HAP-1 (cell line): ENCODE data around the gene ABT1.
A peak's percentile ranks its signal among the peaks of the same experiment; 100 is the strongest.

Experiments used
- DNase-seq, 2 experiments: peaks; one replicate each; pipeline ENCODE4 v3.0.0-alpha.2; 2016 to 2020; ENCODE audit warnings: low spot score in 2 of 2
- H3K27me3 ChIP-seq: fragments of 250-450 bp; sonication (Bioruptor Pico); 2 replicates; pipeline ENCODE4 v1.5.1; 2020; ENCODE audit warnings: low read depth, mild to moderate bottlenecking, moderate library complexity
- H3K36me3 ChIP-seq: fragments of 250-450 bp; sonication (Bioruptor Pico); replicated peaks from 2 replicates; pipeline ENCODE4 v1.5.1; 2020; ENCODE audit warnings: mild to moderate bottlenecking
- H3K4me1 ChIP-seq: fragments of 250-450 bp; sonication (Bioruptor Pico); 2 replicates; pipeline ENCODE4 v1.5.1; 2020; ENCODE audit warnings: mild to moderate bottlenecking
- H3K4me3 ChIP-seq: fragments of 250-450 bp; sonication (Bioruptor Pico); 2 replicates; pipeline ENCODE4 v1.5.1; 2020; ENCODE audit warnings: mild to moderate bottlenecking, moderate library complexity
- H3K9me3 ChIP-seq: fragments of 250-450 bp; sonication (Bioruptor Pico); 2 replicates; pipeline ENCODE4 v1.5.1; 2020; ENCODE audit warnings: mild to moderate bottlenecking, moderate library complexity
- in situ Hi-C: fragments of 300-500 bp; cut with MboI; formaldehyde crosslinking; loops from 3 replicates; pipeline ENCODE4 v1.14.3; 2020; ENCODE audit warnings: low sequenced_read_pairs, inconsistent platforms, mixed read lengths

ABT1 gene

GRCh38 chr6:26581164-26581915, 15.4 kb upstream of the ABT1 start:
- no peak for DNase-seq
- Histone ChIP-seq H3K9me3 (0 out of 2 replicates have a peak, but pooled peaks cover 4% of the 10 kb centered on the region), H3K4me1 (peaks cover 4% of the 10 kb centered on the region; the same call in 1 of the 2 replicates), H3K36me3 (no peaks in the 10 kb centered on the region), H3K27me3 (peaks cover 8% of the 10 kb centered on the region; the same call in 1 of the 2 replicates), H3K4me3 (no peak overlapping the region)
- in situ Hi-C loops: no loop called here

GRCh38 chr6:26588965-26589364, 7.8 kb upstream of the ABT1 start:
- H3K9me3 ChIP-seq: no peaks in the 10 kb centered on the region
- no peaks in the 10 kb centered on the region for H3K36me3 ChIP-seq
- H3K4me3 ChIP-seq: no peak overlapping the region
- H3K27me3 ChIP-seq: peaks cover 9% of the 10 kb centered on the region; the same call in 1 of the 2 replicates
- H3K4me1 ChIP-seq: peaks cover 3% of the 10 kb centered on the region; the same call in 1 of the 2 replicates
- in situ Hi-C loops: no loop called here
- DNase-seq: no peak

GRCh38 chr6:26592649-26593048, 4.1 kb upstream of the ABT1 start:
- Histone ChIP-seq H3K4me3 (no peak overlapping the region), H3K27me3 (peaks cover 3% of the 10 kb centered on the region; the same call in 1 of the 2 replicates), H3K9me3 (no peaks in the 10 kb centered on the region), H3K36me3 (0 out of 2 replicates have a peak, but pooled peaks cover 3% of the 10 kb centered on the region), H3K4me1 (peaks cover 9% of the 10 kb centered on the region)
- in situ Hi-C loops: no loop called here
- no peak for DNase-seq

GRCh38 chr6:26593278-26594130, 3.2 kb upstream of the ABT1 start:
- in situ Hi-C loops: no loop called here
- H3K36me3 ChIP-seq: peaks cover 8% of the 10 kb centered on the region
- H3K4me3 ChIP-seq: no peak overlapping the region
- DNase-seq: no peak
- H3K4me1 ChIP-seq: peaks cover 9% of the 10 kb centered on the region
- no peaks in the 10 kb centered on the region for H3K9me3 ChIP-seq
- peaks cover 3% of the 10 kb centered on the region; the same call in 1 of the 2 replicates for H3K27me3 ChIP-seq

GRCh38 chr6:26594131-26594498, 2.6 kb upstream of the ABT1 start:
- Histone ChIP-seq H3K27me3 (peaks cover 3% of the 10 kb centered on the region; the same call in 1 of the 2 replicates), H3K9me3 (no peaks in the 10 kb centered on the region), H3K36me3 (peaks cover 14% of the 10 kb centered on the region), H3K4me1 (peaks cover 9% of the 10 kb centered on the region), H3K4me3 (no peak overlapping the region)
- no peak for DNase-seq
- in situ Hi-C loops: no loop called here

- Histone ChIP-seq H3K4me1 (peaks cover 9% of the 10 kb centered on the region), H3K36me3 (peaks cover 22% of the 10 kb centered on the region), H3K27me3 (peaks cover 3% of the 10 kb centered on the region; the same call in 1 of the 2 replicates), H3K9me3 (no peaks in the 10 kb centered on the region), H3K4me3 (peak overlapping the region; percentile 94)
- DNase-seq: peak; percentile 65 to 71
- in situ Hi-C loops: no loop called here
These were observed 1.8 kb upstream of the ABT1 start for GRCh38 chr6:26594730-26595632.

GRCh38 chr6:26595669-26596269, 984 bp upstream of the ABT1 start:
- Histone ChIP-seq H3K4me1 (peaks cover 9% of the 10 kb centered on the region), H3K36me3 (peaks cover 25% of the 10 kb centered on the region), H3K4me3 (peak overlapping the region; percentile 94), H3K9me3 (no peaks in the 10 kb centered on the region), H3K27me3 (peaks cover 3% of the 10 kb centered on the region; the same call in 1 of the 2 replicates)
- in situ Hi-C loops: no loop called here
- peak; percentile 89 to 95 for DNase-seq

GRCh38 chr6:26597389-26597766, 625 bp downstream of the ABT1 start:
- in situ Hi-C loops: no loop called here
- no peaks in the 10 kb centered on the region for H3K9me3 ChIP-seq
- H3K27me3 ChIP-seq: peaks cover under 1% of the 10 kb centered on the region; the same call in 1 of the 2 replicates
- peaks cover 25% of the 10 kb centered on the region for H3K36me3 ChIP-seq
- DNase-seq: no peak
- peaks cover 9% of the 10 kb centered on the region for H3K4me1 ChIP-seq
- H3K4me3 ChIP-seq: peak overlapping the region; percentile 94

- peaks cover 9% of the 10 kb centered on the region for H3K4me1 ChIP-seq
- peak overlapping the region; percentile 94 for H3K4me3 ChIP-seq
- no peaks in the 10 kb centered on the region for H3K27me3 ChIP-seq
- DNase-seq: no peak
- no peaks in the 10 kb centered on the region for H3K9me3 ChIP-seq
- H3K36me3 ChIP-seq: peaks cover 25% of the 10 kb centered on the region
- in situ Hi-C loops: no loop called here
These were observed 1.1 kb downstream of the ABT1 start for GRCh38 chr6:26597821-26598220.

- H3K4me1 ChIP-seq: peaks cover 9% of the 10 kb centered on the region
- in situ Hi-C loops: no loop called here
- peaks cover 25% of the 10 kb centered on the region for H3K36me3 ChIP-seq
- no peak for DNase-seq
- peak overlapping the region; percentile 94; the same call in 1 of the 2 replicates for H3K4me3 ChIP-seq
- H3K9me3 ChIP-seq: no peaks in the 10 kb centered on the region
- no peaks in the 10 kb centered on the region for H3K27me3 ChIP-seq
These were observed 1.5 kb downstream of the ABT1 start for GRCh38 chr6:26598267-26598666.

- H3K4me3 ChIP-seq: no peak overlapping the region
- H3K36me3 ChIP-seq: peaks cover 25% of the 10 kb centered on the region
- no peak for DNase-seq
- peaks cover 9% of the 10 kb centered on the region for H3K4me1 ChIP-seq
- in situ Hi-C loops: no loop called here
- H3K27me3 ChIP-seq: no peaks in the 10 kb centered on the region
- no peaks in the 10 kb centered on the region for H3K9me3 ChIP-seq
These were observed 2.4 kb downstream of the ABT1 start for GRCh38 chr6:26599134-26599533.

GRCh38 chr6:26599591-26599990, 2.8 kb downstream of the ABT1 start:
- in situ Hi-C loops: no loop called here
- H3K4me3 ChIP-seq: no peak overlapping the region
- peaks cover 25% of the 10 kb centered on the region for H3K36me3 ChIP-seq
- H3K9me3 ChIP-seq: no peaks in the 10 kb centered on the region
- H3K27me3 ChIP-seq: no peaks in the 10 kb centered on the region
- peaks cover 9% of the 10 kb centered on the region for H3K4me1 ChIP-seq
- DNase-seq: no peak

- no peaks in the 10 kb centered on the region for H3K27me3 ChIP-seq
- in situ Hi-C loops: no loop called here
These were observed 4.0 kb downstream of the ABT1 start for GRCh38 chr6:26600759-26601158.

More at GRCh38 chr6:26600759-26601158, 4.0 kb downstream of the ABT1 start:
- DNase-seq: no peak
- H3K36me3 ChIP-seq: peaks cover 25% of the 10 kb centered on the region
- H3K4me3 ChIP-seq: no peak overlapping the region
- H3K4me1 ChIP-seq: peaks cover 4% of the 10 kb centered on the region; the same call in 1 of the 2 replicates
- H3K9me3 ChIP-seq: no peaks in the 10 kb centered on the region
